OCI-LY1 (cell line): ENCODE data around the gene C16orf95.

Experiments used
- CTCF ChIP-seq: fragments of 200-600 bp; sonication (generic), shearing (Covaris generic); IDR thresholded peaks from 2 replicates; pipeline ENCODE4 v1.5.1; 2017; ENCODE audit warnings: mild to moderate bottlenecking, antibody characterized with exemption, low read length, moderate library complexity, mixed read lengths
- EZH2 ChIP-seq: fragments of 200-600 bp; sonication (generic), shearing (Covaris generic); IDR thresholded peaks from 2 replicates; pipeline ENCODE4 v1.8.0; 2017; ENCODE audit warnings: borderline replicate concordance, mixed run types, mild to moderate bottlenecking, antibody characterized with exemption, low read length, moderate library complexity, mixed read lengths

GRCh38 chr16:87345726-87346424 lies 28.7 kb upstream of the C16orf95 start:
- TF ChIP-seq CTCF, result no peak
- no peak for TF ChIP-seq EZH2
